ENCODE results near the gene WNT7B. TPM values are rescaled to one million over a fixed set of nuclear protein-coding genes. Genes with fewer than 3 reads are reported as not detected.

Gene WNT7B
- total and polyA plus RNA-seq, 8 donors: 0.06 to 2.0 TPM; not detected in 6

DNA sequence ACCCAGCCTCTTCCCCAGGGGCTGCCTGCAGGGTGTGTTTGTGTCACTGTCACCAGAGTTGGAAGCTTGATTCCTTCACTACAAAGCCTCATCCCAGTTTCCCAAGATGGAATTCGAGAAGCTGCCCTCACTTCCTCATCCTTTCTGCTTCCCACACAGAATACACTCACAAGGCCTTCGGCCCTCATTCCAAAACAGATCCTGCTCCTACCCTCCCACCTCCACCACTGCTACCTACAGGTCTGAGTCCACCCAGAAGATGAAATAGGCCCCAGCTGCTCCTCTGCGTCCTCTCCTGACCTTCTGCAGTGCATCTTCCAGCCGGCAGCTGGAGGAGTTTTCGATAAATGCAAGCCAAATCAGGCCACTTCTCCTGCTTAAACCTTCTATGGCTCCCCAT is 6.8 kb upstream of the WNT7B start:
- intact Hi-C loops (cut with DNase I; ENCODE audit: low total_unique reads): no loop called here
- TF ChIP-seq CTCF (IDR thresholded peaks at IDR 0.05): no peak
- TF ChIP-seq POLR2AphosphoS5 (IDR thresholded peaks at IDR 0.05): no peak
- TF ChIP-seq POLR2A (IDR thresholded peaks at IDR 0.05): no peak
- TF ChIP-seq EP300 (IDR thresholded peaks at IDR 0.05): no peak
- Histone ChIP-seq H3K4me1 (peaks cover 5 to 7% (median 6%) of the 10 kb centered on the region in 4 donors), H3K27ac (no peak overlapping the region), H3K4me3 (no peak overlapping the region), H3K36me3 (no peaks in the 10 kb centered on the region), H3K27me3 (peaks cover 0 to 4% (median under 1%) of the 10 kb centered on the region in 3 donors), H3K9me3 (peaks cover 0 to 15% (median 10%) of the 10 kb centered on the region in 4 donors)
- DNase-seq: no peak
- WGBS, 5 donors: 73 to 85% (median 80%) methylated on average over 5 of the region's 5 CpGs

DNA sequence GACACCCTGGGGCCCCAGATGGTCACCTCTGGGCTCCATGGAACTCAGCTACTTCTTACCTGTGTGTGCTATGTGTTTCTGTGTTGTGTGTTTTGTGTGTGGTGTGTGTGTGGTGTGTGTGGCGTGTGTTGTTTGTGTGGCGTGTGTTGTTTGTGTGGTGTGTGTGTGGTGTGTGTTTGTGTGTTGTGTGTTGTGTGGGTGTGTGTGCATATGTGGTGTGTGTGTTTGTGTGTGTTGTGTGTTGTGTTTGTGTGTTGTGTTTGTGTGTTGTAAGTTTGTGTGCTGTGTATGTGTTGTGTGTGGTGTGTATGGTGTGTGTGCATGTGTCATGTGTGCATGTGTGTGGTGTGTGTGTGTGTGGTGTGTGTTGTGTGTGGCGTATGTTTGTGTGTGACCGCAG is 3.8 kb upstream of the WNT7B start:
- no peak overlapping the region for H3K4me3 ChIP-seq
- no peak overlapping the region for H3K27ac ChIP-seq
- intact Hi-C loops (cut with DNase I; ENCODE audit: low total_unique reads): no loop called here
- WGBS, 5 donors: 87 to 96% (median 95%) methylated on average over 4 of the region's 4 CpGs
- peaks cover 0 to 10% (median 5%) of the 10 kb centered on the region in 4 donors for H3K9me3 ChIP-seq
- no peak for TF ChIP-seq EP300 (IDR thresholded peaks at IDR 0.05)
- H3K4me1 ChIP-seq: peaks cover 32 to 35% (median 34%) of the 10 kb centered on the region in 4 donors
- peaks cover 12 to 34% (median 28%) of the 10 kb centered on the region in 3 donors for H3K27me3 ChIP-seq
- no peak for DNase-seq
- H3K36me3 ChIP-seq: no peaks in the 10 kb centered on the region

GRCh38 chr22:45980268-45980570 is 3.3 kb upstream of the WNT7B start:
- no peak for DNase-seq
- no peak overlapping the region for H3K4me3 ChIP-seq
- peaks cover 0 to 4% (median 2%) of the 10 kb centered on the region in 4 donors for H3K9me3 ChIP-seq
- no peaks in the 10 kb centered on the region for H3K36me3 ChIP-seq
- peaks cover 17 to 39% (median 33%) of the 10 kb centered on the region in 3 donors for H3K27me3 ChIP-seq
- intact Hi-C loops (cut with DNase I; ENCODE audit: low total_unique reads): no loop called here
- H3K27ac ChIP-seq: no peak overlapping the region
- WGBS, 5 donors: 94 to 100% (median 96%) methylated on average over 2 of the region's 2 CpGs
- TF ChIP-seq CTCF (IDR thresholded peaks at IDR 0.05) (peak in 1 of 7 experiments; percentile 7), EP300 (IDR thresholded peaks at IDR 0.05) (no peak), POLR2AphosphoS5 (IDR thresholded peaks at IDR 0.05) (no peak), POLR2A (IDR thresholded peaks at IDR 0.05) (no peak)
- peaks cover 36 to 40% (median 39%) of the 10 kb centered on the region in 4 donors for H3K4me1 ChIP-seq

- Histone ChIP-seq H3K4me1 (peaks cover 36 to 50% (median 42%) of the 10 kb centered on the region in 4 donors), H3K27ac (no peak overlapping the region), H3K27me3 (peaks cover 22 to 59% (median 52%) of the 10 kb centered on the region in 3 donors), H3K36me3 (no peaks in the 10 kb centered on the region), H3K4me3 (peak overlapping the region; percentile 56 to 77 (median 64)), H3K9me3 (no peaks in the 10 kb centered on the region)
- intact Hi-C loops (cut with DNase I; ENCODE audit: low total_unique reads): no loop called here
- DNase-seq: no peak
- WGBS, 5 donors: 1 to 4% (median 3%) methylated on average over 17 to 26 of the region's 26 CpGs
- no peak for TF ChIP-seq EP300 (IDR thresholded peaks at IDR 0.05)
- no peak for TF ChIP-seq CTCF (IDR thresholded peaks at IDR 0.05)
- no peak for TF ChIP-seq POLR2A (IDR thresholded peaks at IDR 0.05)
- no peak for TF ChIP-seq POLR2AphosphoS5 (IDR thresholded peaks at IDR 0.05)
Observed at GRCh38 chr22:45978275-45978713, 1.3 kb upstream of the WNT7B start.

- no peak for DNase-seq
- Histone ChIP-seq H3K9me3 (no peaks in the 10 kb centered on the region), H3K4me3 (peak overlapping the region in 2 of 4 donors; percentile 46 to 77), H3K27ac (no peak overlapping the region), H3K27me3 (peaks cover 22 to 65% (median 58%) of the 10 kb centered on the region in 3 donors), H3K4me1 (peaks cover 36 to 50% (median 42%) of the 10 kb centered on the region in 4 donors), H3K36me3 (no peaks in the 10 kb centered on the region)
- intact Hi-C loops (cut with DNase I; ENCODE audit: low total_unique reads): no loop called here
- no peak for TF ChIP-seq EP300 (IDR thresholded peaks at IDR 0.05)
- TF ChIP-seq CTCF (IDR thresholded peaks at IDR 0.05): no peak
- TF ChIP-seq POLR2AphosphoS5 (IDR thresholded peaks at IDR 0.05): no peak
- no peak for TF ChIP-seq POLR2A (IDR thresholded peaks at IDR 0.05)
- WGBS, 5 donors: 0 to 5% (median 3%) methylated on average over 14 to 29 of the region's 29 CpGs
Observed at GRCh38 chr22:45977551-45978274, 751 bp upstream of the WNT7B start.

Measured in stomach (tissue), 9 donors.